ENCODE measurements around the gene PCGF3.
A peak's percentile ranks its signal among the peaks of the same experiment; 100 is the strongest.
"Not testable (repeated sequence)": the region's sequence is repeated elsewhere in the genome, so short reads cannot be mapped to it uniquely, and the experiment has no call there.

Gene PCGF3

GRCh38 chr4:749698-750666 lies 44.4 kb downstream of the PCGF3 start:
- Mint-ChIP-seq H3K27ac (peak overlapping the region; percentile 81), H3K4me1 (peaks cover 24% of the 10 kb centered on the region), H3K36me3 (ENCODE audit: low read depth) (peaks cover 65% of the 10 kb centered on the region), H3K27me3 (ENCODE audit: low read depth, poor library complexity) (no peaks in the 10 kb centered on the region), H3K9me3 (peaks cover 26% of the 10 kb centered on the region), H3K4me3 (no peak overlapping the region)
- DNase-seq, result no peak
- TF ChIP-seq CTCF (IDR thresholded peaks at IDR 0.05), result no peak

DNA sequence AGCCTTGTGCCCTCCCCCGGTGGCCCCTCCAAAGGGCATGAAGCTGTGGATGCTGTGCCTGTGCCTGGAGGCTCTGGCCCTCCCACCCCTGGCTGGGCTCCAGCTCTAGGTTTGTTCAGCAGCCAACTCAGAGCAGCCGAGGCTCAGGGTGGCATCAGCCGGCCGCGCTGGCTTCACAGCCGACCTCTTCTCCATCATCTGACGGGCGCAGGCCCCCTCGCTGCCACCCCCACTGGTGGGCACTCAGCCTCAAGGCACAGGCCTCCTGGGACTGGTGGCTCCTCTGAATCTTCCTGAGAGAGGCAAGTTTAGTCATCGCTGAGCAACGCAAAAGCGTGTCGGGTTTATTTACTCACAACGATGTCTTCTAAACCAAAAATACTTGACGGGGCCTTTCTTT lies 46.0 kb downstream of the PCGF3 start:
- Mint-ChIP-seq H3K9me3 (peaks cover 27% of the 10 kb centered on the region), H3K4me1 (peaks cover 24% of the 10 kb centered on the region), H3K27ac (no peak overlapping the region), H3K4me3 (no peak overlapping the region), H3K36me3 (ENCODE audit: low read depth) (peaks cover 79% of the 10 kb centered on the region), H3K27me3 (ENCODE audit: low read depth, poor library complexity) (no peaks in the 10 kb centered on the region)
- no peak for TF ChIP-seq CTCF (IDR thresholded peaks at IDR 0.05)
- DNase-seq, result no peak

DNA sequence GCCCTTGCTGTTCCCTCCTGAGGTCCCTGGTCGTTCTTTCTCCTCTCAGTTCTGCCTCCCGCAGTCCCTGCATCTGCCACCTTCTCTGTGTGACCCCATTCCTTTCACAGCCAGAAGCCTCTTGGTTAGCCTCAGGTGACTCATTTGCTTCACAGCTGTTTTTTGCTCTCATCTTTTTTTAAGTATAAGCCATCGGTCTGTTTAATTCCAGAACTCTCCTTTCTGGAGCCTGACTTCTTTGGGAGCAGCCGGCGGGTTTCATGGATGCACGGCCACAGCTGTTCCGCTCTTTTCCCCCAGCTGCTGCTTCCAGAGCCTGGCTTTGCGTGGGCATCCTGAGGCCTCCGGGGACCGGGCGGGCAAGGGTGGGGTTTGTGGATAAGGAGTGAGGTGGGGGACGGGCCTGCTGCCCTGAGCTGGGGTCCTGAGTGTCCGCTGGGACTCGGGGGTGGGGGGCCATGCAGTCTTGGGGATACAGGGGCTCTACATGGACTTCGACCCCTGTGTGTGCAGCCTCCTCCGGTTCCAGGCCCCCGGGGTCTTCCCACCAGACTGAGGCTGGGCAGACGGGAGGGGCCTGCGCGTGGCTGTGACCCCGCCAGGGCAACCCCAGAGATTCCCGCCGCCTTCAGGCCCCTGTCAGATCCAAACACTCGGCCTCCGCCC lies 46.7 kb downstream of the PCGF3 start:
- H3K4me1 Mint-ChIP-seq, result peaks cover 24% of the 10 kb centered on the region
- peak overlapping the region; percentile 74 for H3K27ac Mint-ChIP-seq
- peaks cover 85% of the 10 kb centered on the region for H3K36me3 Mint-ChIP-seq (ENCODE audit: low read depth)
- no peak for TF ChIP-seq CTCF (IDR thresholded peaks at IDR 0.05)
- H3K27me3 Mint-ChIP-seq (ENCODE audit: low read depth, poor library complexity), result no peaks in the 10 kb centered on the region
- DNase-seq, result no peak
- no peak overlapping the region for H3K4me3 Mint-ChIP-seq
- H3K9me3 Mint-ChIP-seq, result peaks cover 34% of the 10 kb centered on the region

DNA sequence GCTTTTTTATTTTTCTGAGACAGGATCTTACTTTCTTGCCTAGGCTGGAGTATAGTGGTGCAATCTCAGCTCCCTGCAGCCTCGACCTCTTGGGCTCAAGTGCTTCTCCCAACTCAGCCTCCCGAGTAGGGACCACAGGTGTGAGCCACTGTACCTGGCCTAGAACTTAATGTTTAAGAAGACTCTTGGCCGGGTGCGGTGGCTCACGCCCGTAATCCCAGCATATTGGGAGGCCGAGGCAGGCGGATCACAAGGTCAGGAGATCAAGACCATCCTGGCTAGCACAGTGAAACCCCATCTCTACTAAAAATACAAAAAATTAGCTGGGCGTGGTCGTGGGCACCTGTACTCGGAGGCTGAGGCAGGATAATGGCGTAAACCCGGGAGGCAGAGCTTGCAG lies 47.6 kb downstream of the PCGF3 start:
- H3K27ac Mint-ChIP-seq; H3K4me3 Mint-ChIP-seq; DNase-seq; H3K27me3 Mint-ChIP-seq (ENCODE audit: low read depth, poor library complexity): not testable (repeated sequence)
- peaks cover 86% of the 10 kb centered on the region for H3K36me3 Mint-ChIP-seq (ENCODE audit: low read depth)
- peaks cover 20% of the 10 kb centered on the region for H3K4me1 Mint-ChIP-seq
- H3K9me3 Mint-ChIP-seq, result peaks cover 38% of the 10 kb centered on the region

- no peak overlapping the region for H3K4me3 Mint-ChIP-seq
- peaks cover 32% of the 10 kb centered on the region for H3K9me3 Mint-ChIP-seq
- peaks cover 80% of the 10 kb centered on the region for H3K36me3 Mint-ChIP-seq (ENCODE audit: low read depth)
Measured at GRCh38 chr4:754221-755120, 48.8 kb downstream of the PCGF3 start.

More at GRCh38 chr4:754221-755120, 48.8 kb downstream of the PCGF3 start:
- H3K27me3 Mint-ChIP-seq (ENCODE audit: low read depth, poor library complexity), result no peaks in the 10 kb centered on the region
- H3K27ac Mint-ChIP-seq, result peak overlapping the region; percentile 96
- TF ChIP-seq CTCF (IDR thresholded peaks at IDR 0.05), result no peak
- peaks cover 20% of the 10 kb centered on the region for H3K4me1 Mint-ChIP-seq
- no peak for DNase-seq

Measured in nephron progenitor cell (in vitro differentiated cells).